Fibroblast of skin of scalp (primary cell): ENCODE measurements around the gene DLG2.

Experiments used
- DNase-seq: peaks from one replicate; pipeline ENCODE4 v3.0.0-alpha.2; 2013

DLG2 gene

GRCh38 chr11:85551881-85552280, 75.3 kb downstream of the DLG2 start:
- no peak for DNase-seq

GRCh38 chr11:85541683-85542082, 85.5 kb downstream of the DLG2 start:
- DNase-seq = no peak

GRCh38 chr11:85540635-85541205, 86.4 kb downstream of the DLG2 start:
- no peak for DNase-seq

- DNase-seq = no peak
Measured at GRCh38 chr11:85540181-85540580, 87.0 kb downstream of the DLG2 start.

GRCh38 chr11:85539740-85540139, 87.4 kb downstream of the DLG2 start:
- no peak for DNase-seq

- DNase-seq = no peak
Measured at GRCh38 chr11:85539029-85539689, 88.0 kb downstream of the DLG2 start.

- DNase-seq = no peak
Measured at GRCh38 chr11:85536438-85536837, 90.7 kb downstream of the DLG2 start.

GRCh38 chr11:85534806-85535205, 92.3 kb downstream of the DLG2 start:
- no peak for DNase-seq

GRCh38 chr11:85531191-85531897, 95.8 kb downstream of the DLG2 start:
- DNase-seq = no peak

- DNase-seq = no peak
Measured at GRCh38 chr11:85530634-85531033, 96.5 kb downstream of the DLG2 start.

GRCh38 chr11:85526564-85526963, 100.6 kb downstream of the DLG2 start:
- no peak for DNase-seq

- no peak for DNase-seq
Measured at GRCh38 chr11:85525686-85526085, 101.5 kb downstream of the DLG2 start.

- no peak for DNase-seq
Measured at GRCh38 chr11:85517272-85517671, 109.9 kb downstream of the DLG2 start.

- DNase-seq = no peak
Measured at GRCh38 chr11:85495918-85496317, 131.2 kb downstream of the DLG2 start.

- no peak for DNase-seq
Measured at GRCh38 chr11:85494396-85494795, 132.7 kb downstream of the DLG2 start.

GRCh38 chr11:85485902-85486301, 141.2 kb downstream of the DLG2 start:
- DNase-seq = no peak

- DNase-seq = no peak
Measured at GRCh38 chr11:85483861-85484260, 143.3 kb downstream of the DLG2 start.

- DNase-seq = no peak
Measured at GRCh38 chr11:85481862-85482261, 145.3 kb downstream of the DLG2 start.

- DNase-seq = no peak
Measured at GRCh38 chr11:85475660-85476517, 151.3 kb downstream of the DLG2 start.

- no peak for DNase-seq
Measured at GRCh38 chr11:85472953-85473352, 154.2 kb downstream of the DLG2 start.

- no peak for DNase-seq
Measured at GRCh38 chr11:85464283-85464682, 162.9 kb downstream of the DLG2 start.

- no peak for DNase-seq
Measured at GRCh38 chr11:85459304-85459703, 167.8 kb downstream of the DLG2 start.

GRCh38 chr11:85444479-85444878, 182.7 kb downstream of the DLG2 start:
- DNase-seq = no peak
